ENCODE results near the gene CASZ1.

DNA sequence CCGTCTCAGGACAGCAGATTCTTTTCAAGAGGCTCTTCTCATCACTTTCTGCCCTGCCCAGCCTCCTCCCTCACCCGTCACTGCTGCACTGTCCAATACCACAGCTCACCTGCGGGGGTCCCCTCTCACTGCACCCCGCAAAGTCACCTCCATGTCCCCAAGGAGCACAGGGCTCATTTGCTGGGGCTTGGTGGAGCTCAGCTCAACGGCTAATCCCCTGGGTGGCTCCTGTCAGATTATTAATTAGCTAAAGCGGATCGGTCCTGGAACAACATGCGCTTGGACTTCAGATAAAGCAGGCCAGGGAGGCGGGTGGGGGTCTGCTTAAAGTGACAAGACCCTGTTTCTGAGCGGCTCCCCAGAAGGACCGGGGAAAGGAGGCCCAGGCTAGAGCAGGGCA lies 43.1 kb downstream of the CASZ1 start:
- no peak for TF ChIP-seq POLR2A (IDR thresholded peaks at IDR 0.05; ENCODE audit: low read depth)
- TF ChIP-seq EP300 (IDR thresholded peaks at IDR 0.05): no peak
